Vagina (tissue), 2 donors: Measurements from ENCODE around the gene ZDHHC11. TPM values are rescaled to one million over a fixed set of nuclear protein-coding genes. Genes with fewer than 3 reads are reported as not detected.
A peak's percentile ranks its signal among the peaks of the same experiment; 100 is the strongest.
"Not testable (repeated sequence)": the region's sequence is repeated elsewhere in the genome, so short reads cannot be mapped to it uniquely, and the experiment has no call there.

Experiments
- DNase-seq, 2 donors: peaks; one replicate each; pipeline ENCODE4 v3.0.0-alpha.2; 2017; ENCODE audit errors: extremely low spot score in 2 of 2
- H3K27ac ChIP-seq: fragments of 200-600 bp; sonication (generic); one replicate; pipeline ENCODE4 v1.5.1; 2019
- H3K27me3 ChIP-seq: fragments of 200-600 bp; sonication (generic); one replicate; pipeline ENCODE4 v1.5.1; 2019
- H3K36me3 ChIP-seq, 2 donors: fragments of 200-600 bp; sonication (generic); one replicate each; pipeline ENCODE4 v1.5.1; 2017 to 2019
- H3K4me1 ChIP-seq: fragments of 200-600 bp; sonication (generic); one replicate; pipeline ENCODE4 v1.5.1; 2019
- H3K4me3 ChIP-seq, 2 donors: fragments of 200-600 bp; sonication (generic); 1 replicate in 1 of 2; 2 replicates in 1 of 2; pipeline ENCODE4 v1.5.1; 2016 to 2019
- H3K9me3 ChIP-seq: fragments of 200-600 bp; sonication (generic); one replicate; pipeline ENCODE4 v1.5.1; 2019
- CTCF ChIP-seq, 3 experiments: fragments of 450-650 bp in 2 of 3; fragments of 200-600 bp in 1 of 3; sonication (generic) in 1 of 3; IDR thresholded peaks; one replicate each; pipeline ENCODE4 v1.5.1; 2017 to 2019; ENCODE audit warnings: antibody characterized with exemption in 3 of 3, mild to moderate bottlenecking in 2 of 3, moderate library complexity in 2 of 3
- POLR2A ChIP-seq, 2 donors: fragments of 450-650 bp; IDR thresholded peaks; one replicate each; pipeline ENCODE4 v1.6.1; 2017; ENCODE audit warnings: antibody characterized with exemption in 2 of 2, mild to moderate bottlenecking in 2 of 2, moderate library complexity in 2 of 2
- POLR2AphosphoS5 ChIP-seq, 2 donors: sonication (generic); formaldehyde crosslinking; IDR thresholded peaks; one replicate each; pipeline ENCODE4 v1.9.0; 2017; ENCODE audit warnings: antibody characterized with exemption in 2 of 2, mild to moderate bottlenecking in 2 of 2, low read depth in 1 of 2; ENCODE audit not compliant: insufficient read depth in 1 of 2
- intact Hi-C: fragments of 100-400 bp; cut with DNase I; formaldehyde crosslinking; loops from one replicate; pipeline ENCODE4 v1.15.1; 2023
- total RNA-seq: library from RNA; depleted of rRNA; stranded (reverse); fragments of >200 nt; gene quantifications from one replicate; pipeline ENCODE4 v1.2.3, GENCODE V29; 2016

Gene ZDHHC11
- total RNA-seq, 1 donor from 2014 or later, result 5.6 TPM

- H3K9me3 ChIP-seq, H3K4me3 ChIP-seq, H3K36me3 ChIP-seq, H3K4me1 ChIP-seq, intact Hi-C loops, H3K27me3 ChIP-seq, H3K27ac ChIP-seq: not testable (repeated sequence)
- peak in 1 of 2 donors; percentile 28 for DNase-seq
Observed at GRCh38 chr5:828194-828593, 22.6 kb downstream of the ZDHHC11 start.

DNA sequence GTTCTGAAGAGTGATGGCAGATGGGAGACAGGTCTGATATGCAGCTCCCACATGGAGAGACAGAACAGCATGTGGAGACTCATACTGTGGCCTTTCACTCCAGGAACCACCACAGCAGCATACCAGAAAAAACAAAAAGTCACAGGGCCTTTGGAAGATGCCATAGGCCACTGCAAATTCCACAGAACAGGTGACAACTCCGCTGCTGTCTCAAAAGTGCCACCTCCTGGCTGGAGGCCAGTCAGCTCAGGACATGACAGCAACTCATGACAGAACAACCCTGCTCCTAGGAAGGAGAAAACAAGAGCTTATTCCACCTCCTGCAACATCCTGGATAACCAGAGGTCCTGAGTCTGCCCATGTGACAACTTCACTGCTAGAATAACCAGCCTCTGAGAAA is 25.2 kb downstream of the ZDHHC11 start:
- H3K27ac ChIP-seq, H3K9me3 ChIP-seq, intact Hi-C loops, H3K36me3 ChIP-seq, H3K4me3 ChIP-seq, H3K27me3 ChIP-seq, H3K4me1 ChIP-seq: not testable (repeated sequence)
- DNase-seq, result peak in 1 of 2 donors; percentile 93

GRCh38 chr5:821504-821903 is 29.3 kb downstream of the ZDHHC11 start:
- intact Hi-C loops, result no loop called here
- Histone ChIP-seq H3K27ac (no peak overlapping the region), H3K27me3 (no peaks in the 10 kb centered on the region), H3K4me3 (no peak overlapping the region), H3K4me1 (no peaks in the 10 kb centered on the region), H3K36me3 (no peaks in the 10 kb centered on the region), H3K9me3 (no peaks in the 10 kb centered on the region)
- no peak for TF ChIP-seq POLR2AphosphoS5 (IDR thresholded peaks at IDR 0.05; ENCODE audit: insufficient read depth in 1 of 2, low read depth in 1 of 2)
- no peak for TF ChIP-seq POLR2A (IDR thresholded peaks at IDR 0.05)
- TF ChIP-seq CTCF (IDR thresholded peaks at IDR 0.05), result no peak
- no peak for DNase-seq

- H3K36me3 ChIP-seq, result no peaks in the 10 kb centered on the region
- H3K4me1 ChIP-seq, result no peaks in the 10 kb centered on the region
- TF ChIP-seq POLR2AphosphoS5 (IDR thresholded peaks at IDR 0.05; ENCODE audit: insufficient read depth in 1 of 2, low read depth in 1 of 2) (no peak), CTCF (IDR thresholded peaks at IDR 0.05) (no peak), POLR2A (IDR thresholded peaks at IDR 0.05) (no peak)
- peaks cover 7% of the 10 kb centered on the region for H3K9me3 ChIP-seq
- no peak overlapping the region for H3K27ac ChIP-seq
- intact Hi-C loops, result no loop called here
- DNase-seq, result no peak
- H3K4me3 ChIP-seq, result no peak overlapping the region
- no peaks in the 10 kb centered on the region for H3K27me3 ChIP-seq
Observed at GRCh38 chr5:820245-820644, 30.5 kb downstream of the ZDHHC11 start.

- H3K27ac ChIP-seq, result no peak overlapping the region
- H3K36me3 ChIP-seq, result no peaks in the 10 kb centered on the region
- H3K9me3 ChIP-seq, result peaks cover 7% of the 10 kb centered on the region
- H3K4me3 ChIP-seq, result no peak overlapping the region
- TF ChIP-seq POLR2AphosphoS5 (IDR thresholded peaks at IDR 0.05; ENCODE audit: insufficient read depth in 1 of 2, low read depth in 1 of 2) (no peak), CTCF (IDR thresholded peaks at IDR 0.05) (no peak)
- DNase-seq, result no peak
- no peaks in the 10 kb centered on the region for H3K4me1 ChIP-seq
- intact Hi-C loops, result no loop called here
- H3K27me3 ChIP-seq, result no peaks in the 10 kb centered on the region
Observed at GRCh38 chr5:819078-819477, 31.7 kb downstream of the ZDHHC11 start.

DNA sequence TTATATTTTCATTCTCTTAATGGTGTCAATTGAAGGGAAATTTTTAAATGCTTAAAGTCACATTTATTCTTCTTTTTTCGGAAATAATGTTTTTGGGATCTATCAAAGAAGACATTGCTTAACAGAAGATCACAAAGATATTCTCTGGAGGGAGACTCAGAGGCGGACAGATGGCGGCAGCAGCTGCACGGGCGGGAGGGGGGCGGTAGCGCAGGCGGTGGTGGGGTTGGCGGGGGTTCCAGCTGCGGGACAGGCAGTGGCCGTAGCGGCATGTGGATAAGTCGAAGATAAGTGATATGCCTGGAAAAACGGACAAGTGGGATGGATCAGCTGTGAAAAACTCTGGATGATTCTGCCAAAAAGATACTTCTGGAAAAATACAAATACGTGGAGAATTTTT is 34.6 kb downstream of the ZDHHC11 start:
- H3K4me1 ChIP-seq, result no peaks in the 10 kb centered on the region
- peaks cover 7% of the 10 kb centered on the region for H3K9me3 ChIP-seq
- H3K27me3 ChIP-seq, result no peaks in the 10 kb centered on the region
- intact Hi-C loops, result no loop called here
- no peak overlapping the region for H3K27ac ChIP-seq
- no peaks in the 10 kb centered on the region for H3K36me3 ChIP-seq
- TF ChIP-seq POLR2AphosphoS5 (IDR thresholded peaks at IDR 0.05; ENCODE audit: insufficient read depth in 1 of 2, low read depth in 1 of 2) (no peak), CTCF (IDR thresholded peaks at IDR 0.05) (no peak), POLR2A (IDR thresholded peaks at IDR 0.05) (no peak)
- DNase-seq, result no peak
- H3K4me3 ChIP-seq, result no peak overlapping the region
